Amygdala (tissue), 56 donors: ENCODE measurements around the gene DTNA.
A peak's percentile ranks its signal among the peaks of the same experiment; 100 is the strongest.
"Not testable (repeated sequence)": the region's sequence is repeated elsewhere in the genome, so short reads cannot be mapped to it uniquely, and the experiment has no call there.

ENCODE experiments used
- DNase-seq, 56 donors: peaks; one replicate each; lab custom pipeline; 2025; lab: John Stamatoyannopoulos, UW

The DTNA gene

GRCh38 chr18:34880882-34881834 lies 171.1 kb downstream of the DTNA start:
- peak in 1 of 56 donors; percentile 22 for DNase-seq

DNA sequence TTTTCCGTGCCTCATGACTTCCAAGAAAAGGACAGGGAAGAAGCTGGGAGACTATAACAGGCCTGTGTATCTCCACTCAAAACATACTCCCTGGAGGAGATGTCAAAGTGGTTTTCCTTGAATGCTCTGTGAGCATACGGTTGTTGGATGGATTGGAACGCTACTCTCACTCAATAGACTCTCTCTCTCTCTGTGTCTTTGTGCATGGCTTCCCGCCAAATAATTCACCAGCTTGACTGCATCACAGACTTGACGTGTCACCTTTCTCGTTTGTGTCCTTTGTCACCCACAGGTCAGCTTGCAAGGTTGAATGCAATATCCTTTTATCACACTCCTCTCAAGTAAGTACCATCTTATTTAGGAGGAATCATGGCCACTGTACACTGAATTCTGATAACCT lies 174.3 kb downstream of the DTNA start:
- no peak for DNase-seq

DNA sequence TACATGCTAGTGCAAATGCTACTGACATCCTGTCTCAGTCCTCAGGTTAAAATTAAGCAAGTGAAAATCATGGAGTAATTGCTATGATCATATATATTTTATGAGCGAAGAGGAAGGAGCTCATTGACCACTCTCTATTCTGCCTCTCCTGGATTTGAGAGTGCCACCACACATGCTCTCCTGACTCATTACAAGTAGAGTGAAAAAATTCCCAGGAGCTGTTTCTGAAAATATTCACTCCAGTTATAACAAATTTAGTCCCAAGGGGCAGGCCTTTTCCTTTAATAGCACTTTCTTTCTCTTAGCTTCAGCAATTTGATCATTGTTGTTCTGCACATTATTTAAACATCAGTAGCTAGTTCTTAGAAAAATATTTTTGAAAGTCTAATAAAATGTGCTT lies 176.1 kb downstream of the DTNA start:
- no peak for DNase-seq

DNA sequence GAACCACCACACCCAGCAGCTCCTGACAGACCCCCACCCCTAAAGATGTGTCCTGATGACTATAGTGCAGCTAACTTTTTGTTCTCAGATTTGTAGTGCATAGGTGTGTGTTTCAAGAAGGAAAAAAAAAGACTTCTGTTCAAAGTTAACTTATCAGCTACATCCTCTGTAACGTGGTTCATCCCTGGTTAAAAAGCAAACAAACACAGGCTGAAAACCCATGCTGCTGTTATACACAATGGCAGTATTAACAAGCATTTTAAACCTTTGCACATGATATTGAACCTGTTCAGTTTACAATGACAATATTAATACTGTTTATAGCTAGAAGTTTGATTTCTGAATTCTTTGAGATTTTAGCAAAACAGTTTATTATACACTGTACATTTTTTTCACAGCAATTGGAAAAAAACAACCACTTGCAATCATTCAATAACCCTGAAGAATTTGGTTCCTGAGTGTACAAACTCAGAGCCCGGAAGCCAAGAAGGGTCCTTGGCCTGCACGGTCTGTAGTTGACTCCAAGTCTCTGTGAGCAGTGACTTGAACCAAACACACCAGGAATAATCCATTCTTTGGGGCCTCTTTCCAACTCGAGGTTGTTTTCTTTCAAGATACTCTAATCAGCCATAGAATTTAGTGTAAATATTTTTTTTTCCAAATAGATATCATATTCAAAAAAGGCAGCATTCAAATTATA lies 177.9 kb downstream of the DTNA start:
- DNase-seq: no peak

GRCh38 chr18:34890486-34891085 lies 180.5 kb downstream of the DTNA start:
- no peak for DNase-seq

- DNase-seq: no peak
Measured at GRCh38 chr18:34892379-34892778, 182.3 kb downstream of the DTNA start.

DNA sequence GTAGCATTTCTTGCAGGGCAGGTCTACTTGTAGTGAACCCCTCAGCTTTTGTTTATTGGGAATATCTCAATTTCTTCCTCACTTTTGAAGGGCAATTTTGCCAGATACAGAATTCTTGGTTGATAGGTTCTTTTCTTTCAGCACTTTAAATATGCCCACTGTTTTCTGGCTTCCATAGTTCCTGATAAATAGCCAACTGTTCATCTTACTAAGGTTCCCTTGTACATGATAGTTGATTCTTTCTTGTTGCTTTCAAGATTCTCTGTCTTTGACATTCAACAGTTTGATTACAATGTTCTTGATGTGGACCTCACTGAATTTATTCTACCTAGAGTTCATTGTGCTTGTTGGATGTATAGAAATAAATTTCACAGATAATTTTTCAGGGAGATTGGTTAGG lies 183.1 kb downstream of the DTNA start:
- no peak for DNase-seq

DNA sequence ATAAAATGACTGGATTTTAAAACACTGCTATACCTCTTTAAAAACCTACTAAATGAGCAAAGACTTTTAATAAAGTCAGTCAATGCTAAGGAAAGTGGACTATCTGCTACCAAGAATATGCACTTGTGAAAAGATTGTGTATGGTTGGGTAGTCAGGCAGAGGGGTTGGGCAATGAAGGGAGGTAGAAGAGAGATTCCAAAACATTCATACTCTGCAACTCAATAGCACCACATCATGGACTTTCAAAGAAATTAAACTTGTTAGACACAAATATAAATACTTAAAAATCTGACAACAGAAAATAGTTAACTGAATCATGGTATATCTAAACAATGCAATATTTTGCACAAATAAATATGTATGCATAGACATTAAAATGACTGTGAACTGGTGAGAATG lies 191.2 kb downstream of the DTNA start:
- DNase-seq: no peak

GRCh38 chr18:34904994-34905393 lies 194.9 kb downstream of the DTNA start:
- DNase-seq: no peak

DNA sequence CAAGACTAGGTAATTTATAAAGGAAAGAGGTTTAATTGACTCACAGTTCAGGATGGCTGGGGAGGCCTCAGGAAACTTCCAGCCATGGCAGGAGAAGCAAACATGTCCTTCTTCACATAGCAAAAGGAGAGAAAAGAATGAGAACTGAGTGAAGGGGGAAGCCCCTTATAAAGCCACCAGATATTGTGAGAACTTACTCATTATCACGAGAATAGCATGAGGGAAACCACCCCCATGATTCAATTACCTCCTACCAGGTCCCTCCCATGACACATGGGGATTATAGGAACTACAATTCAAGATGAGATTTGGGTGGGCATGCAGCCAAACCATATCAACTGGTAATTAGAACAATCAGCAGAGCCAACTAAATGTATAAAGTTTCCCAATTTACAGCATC lies 196.9 kb downstream of the DTNA start:
- not testable (repeated sequence) for DNase-seq

DNA sequence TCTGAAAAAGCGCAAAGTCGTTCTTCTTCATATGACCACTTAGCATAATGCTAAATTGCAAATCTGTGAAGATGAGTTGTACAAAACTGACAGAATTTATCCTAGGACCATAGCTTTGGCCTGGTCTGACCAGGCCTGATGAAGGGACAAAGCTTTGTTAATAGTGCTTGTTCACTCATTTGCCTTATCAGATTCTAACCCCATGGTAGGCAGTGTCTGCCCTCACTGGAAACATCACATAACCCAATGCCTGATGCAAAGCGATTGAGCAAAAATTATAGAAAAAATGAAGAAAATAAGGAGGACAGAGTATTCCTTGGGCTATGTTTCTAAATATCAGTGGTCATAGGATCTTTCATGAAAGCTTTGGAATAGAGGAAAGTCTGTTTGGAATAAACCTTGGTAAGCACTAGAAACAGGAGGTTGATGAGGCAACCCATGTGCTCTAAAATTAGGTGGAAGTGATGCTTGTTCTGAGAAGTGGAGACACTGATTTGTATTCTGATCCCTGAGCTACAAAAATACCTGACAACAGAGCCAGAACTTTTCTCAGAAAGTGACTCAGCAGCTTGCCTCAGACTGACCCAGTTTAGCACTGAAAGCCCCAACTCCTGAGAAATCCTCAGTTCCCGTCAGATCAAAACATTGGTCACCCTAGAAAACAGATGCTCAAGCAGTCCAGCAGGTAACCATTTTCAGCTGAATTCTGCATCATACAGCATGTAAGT lies 199.7 kb downstream of the DTNA start:
- peak in 10 of 56 donors; percentile 3 to 50 (median 11) for DNase-seq

DNA sequence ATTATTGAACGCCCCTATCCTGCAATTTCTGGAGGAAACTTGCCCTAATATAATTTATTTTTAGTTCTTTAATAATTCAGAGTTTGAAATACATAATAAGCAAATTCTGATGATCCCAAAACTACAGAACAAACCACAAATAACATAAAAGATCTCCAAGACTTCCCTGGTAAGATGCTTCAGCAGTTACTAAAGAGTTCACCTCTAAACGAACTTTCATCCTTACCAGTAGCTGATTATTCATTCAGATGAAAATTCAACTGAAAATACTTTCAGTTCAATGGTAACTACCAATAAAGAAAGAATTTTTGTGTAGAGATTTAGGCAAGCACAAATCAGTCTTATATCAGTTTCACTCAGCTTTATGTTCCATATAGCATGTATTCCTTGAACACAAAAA lies 201.0 kb downstream of the DTNA start:
- no peak for DNase-seq

DNA sequence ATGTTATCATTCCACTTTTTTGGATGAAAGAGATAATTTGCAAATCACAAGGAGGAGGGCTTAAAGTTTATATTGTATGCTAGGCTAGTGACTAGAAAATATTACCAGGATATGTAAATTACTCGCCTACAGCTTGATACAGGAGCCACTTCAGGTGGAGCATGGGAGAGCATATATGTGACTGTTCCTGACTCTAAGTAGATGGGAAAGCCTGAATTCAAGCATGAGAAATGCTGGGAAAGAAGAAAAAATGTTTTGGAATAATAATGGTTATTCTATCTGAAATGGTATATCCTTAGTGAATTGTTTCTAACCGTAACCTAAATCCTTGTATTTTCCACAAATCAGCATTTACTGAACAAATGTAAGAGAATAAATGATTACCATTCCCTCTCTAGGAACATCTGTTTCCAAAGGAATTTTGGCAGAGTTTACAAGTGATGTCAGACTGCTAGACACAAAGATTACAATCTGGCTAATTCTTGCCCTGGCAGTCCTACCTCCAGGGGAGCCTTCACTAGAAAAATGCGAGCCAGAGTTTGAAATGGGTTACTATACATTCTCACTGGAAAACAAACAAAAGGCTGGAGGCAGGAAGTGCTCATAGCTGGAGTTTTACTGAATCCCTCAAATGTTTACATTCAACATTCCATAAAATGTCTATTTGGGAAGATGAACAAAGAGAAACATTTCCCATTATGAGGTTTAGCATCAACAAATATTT lies 201.7 kb downstream of the DTNA start:
- no peak for DNase-seq

DNA sequence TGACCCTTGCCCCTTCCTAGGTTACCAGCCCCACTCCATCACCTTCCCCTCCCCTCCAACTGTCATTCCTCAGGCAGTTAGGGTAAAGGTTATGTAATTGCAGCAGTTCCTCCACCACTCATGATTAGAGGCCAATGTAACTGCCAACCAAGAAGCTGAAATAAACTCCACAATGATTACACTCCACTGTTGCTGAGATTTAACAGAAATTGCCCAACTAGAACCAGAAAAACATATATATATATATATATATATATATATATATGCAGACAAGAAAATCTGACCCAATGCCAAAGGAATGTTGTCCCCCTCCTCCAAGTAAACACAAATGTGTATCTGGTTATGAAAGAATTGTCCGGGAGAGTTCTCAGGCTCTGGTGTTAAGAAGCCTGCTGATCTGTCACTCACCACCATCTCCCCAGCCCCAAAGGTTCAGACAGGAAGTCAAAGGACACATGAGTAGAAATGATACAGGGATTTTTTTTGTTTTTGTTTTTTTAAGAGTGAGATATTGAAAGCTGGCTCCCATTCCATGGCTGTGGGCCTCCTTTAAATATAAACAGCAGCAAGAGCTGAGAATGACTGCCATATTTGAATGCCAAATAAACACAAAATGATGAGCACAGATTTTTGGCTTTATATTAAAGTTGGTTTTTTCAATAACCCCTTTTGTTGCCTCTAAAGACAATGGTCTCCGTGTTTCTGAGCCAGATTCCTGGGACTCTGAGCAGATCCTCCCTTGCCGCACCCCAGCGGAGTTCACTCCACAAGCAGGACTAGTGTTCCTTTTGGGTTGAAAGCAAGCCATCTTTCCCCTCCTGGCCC lies 204.0 kb downstream of the DTNA start:
- DNase-seq: peak in 33 of 56 donors; percentile 1 to 60 (median 19)

DNA sequence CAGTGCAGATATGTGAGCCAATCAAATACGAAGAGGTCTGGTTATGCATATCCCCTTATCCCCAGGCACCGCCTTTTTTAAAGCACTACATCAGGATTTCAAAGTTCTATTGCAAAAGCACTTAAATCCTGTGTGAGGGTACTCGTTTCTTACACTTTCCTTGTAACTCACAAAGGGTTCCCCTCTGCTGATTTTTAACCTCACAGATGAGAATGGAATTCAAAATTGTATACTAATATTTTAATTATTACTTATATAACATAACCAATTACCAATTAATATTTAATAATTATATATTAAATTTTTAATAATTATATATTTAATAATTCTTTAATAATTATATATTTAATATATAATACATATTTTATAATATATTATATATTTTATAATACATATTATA lies 204.9 kb downstream of the DTNA start:
- DNase-seq: no peak

- not testable (repeated sequence) for DNase-seq
Measured at GRCh38 chr18:34916539-34916938, 206.4 kb downstream of the DTNA start.

DNA sequence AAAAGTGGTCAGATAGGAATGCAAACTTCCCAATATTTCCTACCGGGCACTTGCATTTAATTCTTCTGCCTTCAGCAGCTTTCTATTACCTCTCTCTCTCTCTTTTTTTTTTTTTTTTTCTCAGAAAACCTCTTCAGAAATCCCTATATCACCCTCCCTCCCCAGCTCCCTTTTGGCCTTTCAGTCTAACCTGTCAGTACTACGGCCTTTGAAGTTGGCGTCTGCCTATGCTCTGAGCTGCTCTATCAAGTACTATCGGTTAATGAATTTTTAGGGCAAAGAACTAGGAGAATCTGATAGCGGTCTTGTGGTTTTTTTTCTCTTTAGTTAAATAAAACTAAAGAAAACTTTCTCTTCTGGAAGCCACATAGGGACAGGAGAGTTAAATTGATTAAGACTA lies 208.8 kb downstream of the DTNA start:
- DNase-seq: no peak

- DNase-seq: no peak
Measured at GRCh38 chr18:34921226-34921625, 211.1 kb downstream of the DTNA start.

GRCh38 chr18:34921811-34922385 lies 211.8 kb downstream of the DTNA start:
- DNase-seq: no peak
